HG03558 (cell line): ENCODE measurements around the gene LTK.

Experiments
- ATAC-seq: cut with Tn5 transposase; IDR thresholded peaks from one replicate; pipeline ENCODE4 v1.9.1; 2021; ENCODE audit warnings: moderate number of reproducible peaks; ENCODE audit not compliant: unreplicated experiment; ENCODE audit errors: extremely low read depth

The LTK gene

GRCh38 chr15:41501191-41501917 lies 12.3 kb downstream of the LTK start:
- ATAC-seq, result no peak

DNA sequence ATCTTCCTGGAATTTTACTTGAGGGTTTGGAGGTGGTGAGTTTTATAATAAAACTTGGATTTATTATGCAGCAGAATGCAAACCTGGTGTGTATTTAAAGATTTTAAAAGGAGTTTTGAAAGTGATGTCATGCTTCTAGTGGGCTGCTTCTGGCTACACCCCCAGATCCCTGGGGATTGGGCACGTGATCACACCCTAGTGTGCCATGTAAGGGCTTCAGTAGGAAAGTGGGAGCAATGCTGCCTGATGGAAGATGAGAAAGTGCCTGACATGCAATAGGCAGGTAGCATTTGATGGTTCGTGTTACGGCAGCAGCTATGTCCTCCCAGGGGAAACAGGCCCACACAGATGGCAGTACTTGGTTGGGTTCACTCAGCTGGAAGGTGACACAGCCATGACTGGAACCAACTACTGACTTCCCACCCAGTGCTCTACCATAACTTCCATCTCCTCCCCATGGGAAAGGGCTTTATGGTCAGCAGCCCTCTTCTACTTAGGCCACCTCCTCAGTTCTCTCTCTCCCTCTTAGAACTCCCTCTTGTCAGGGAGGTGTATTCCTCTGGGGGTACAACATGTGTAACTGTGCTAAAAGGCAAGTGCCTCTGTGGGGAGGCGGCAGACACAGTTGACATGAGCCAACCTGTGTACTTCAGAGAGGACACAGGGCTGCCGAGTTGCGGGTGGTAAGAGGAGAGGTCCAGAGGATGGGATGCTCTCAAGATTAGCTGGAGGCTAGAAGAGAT lies 14.3 kb downstream of the LTK start:
- no peak for ATAC-seq

DNA sequence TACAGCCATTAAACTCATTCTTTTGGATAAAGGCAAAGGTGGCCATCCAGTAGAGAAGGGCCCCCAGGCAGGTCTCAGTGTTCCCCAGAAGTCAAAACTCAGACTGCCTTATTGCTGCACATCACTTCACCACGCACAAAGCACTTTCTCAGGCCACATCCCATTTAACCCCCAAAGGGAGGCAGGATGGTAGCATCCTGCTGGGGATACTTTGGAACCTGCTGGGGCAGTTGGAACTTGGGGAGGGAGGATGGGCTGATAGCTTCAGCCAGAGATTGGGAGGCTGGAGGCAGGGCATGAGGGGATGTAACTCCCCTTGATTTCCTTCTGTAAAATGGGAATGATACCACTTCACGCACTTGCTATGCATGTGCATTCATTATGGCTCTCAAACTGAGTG lies 15.0 kb downstream of the LTK start:
- no peak for ATAC-seq

DNA sequence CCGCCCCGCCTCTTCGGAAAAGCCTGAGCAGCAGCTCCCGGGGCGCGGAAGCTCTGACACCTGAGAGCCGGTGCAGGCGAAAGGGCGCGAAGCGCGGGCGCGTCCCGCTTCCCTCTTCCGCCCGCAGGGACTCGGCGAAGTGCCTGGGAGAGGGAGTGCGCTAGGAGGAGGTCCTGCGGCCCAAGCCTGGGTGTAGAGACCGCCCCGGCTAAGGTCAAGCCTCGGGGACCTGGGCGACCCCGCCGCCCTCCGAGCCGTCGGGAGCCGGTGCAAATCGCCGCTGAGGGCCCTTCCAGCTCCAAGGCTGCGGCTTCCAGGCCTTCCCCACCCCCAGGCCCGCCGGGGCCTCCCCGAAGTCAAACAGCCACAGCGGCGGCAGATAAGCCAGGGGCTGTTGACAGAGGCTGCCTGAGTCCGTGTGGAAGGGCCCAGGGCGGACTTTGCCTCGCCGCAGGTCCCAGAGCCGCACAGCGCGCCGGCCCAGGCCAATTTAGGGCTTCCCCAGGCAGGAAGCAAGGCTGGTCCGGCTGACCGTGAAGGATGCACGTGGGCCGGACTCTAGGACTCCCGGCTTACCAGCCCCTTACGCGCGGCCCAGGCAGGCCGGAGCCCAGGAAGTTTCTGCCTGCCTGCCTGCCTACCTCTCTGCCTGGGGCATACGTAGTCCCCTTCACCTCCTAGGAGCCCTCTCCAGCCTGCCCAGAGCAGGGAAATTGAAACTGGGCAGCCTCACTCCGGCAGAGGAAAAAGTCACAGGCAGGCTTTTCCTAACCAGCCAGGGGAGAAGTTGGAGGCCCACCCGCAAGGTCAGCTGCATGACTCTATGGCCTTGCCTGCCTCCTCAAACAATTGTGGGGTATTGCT lies 17.7 kb downstream of the LTK start:
- ATAC-seq, result no peak

GRCh38 chr15:41494922-41495735 lies 18.5 kb downstream of the LTK start:
- ATAC-seq, result no peak

DNA sequence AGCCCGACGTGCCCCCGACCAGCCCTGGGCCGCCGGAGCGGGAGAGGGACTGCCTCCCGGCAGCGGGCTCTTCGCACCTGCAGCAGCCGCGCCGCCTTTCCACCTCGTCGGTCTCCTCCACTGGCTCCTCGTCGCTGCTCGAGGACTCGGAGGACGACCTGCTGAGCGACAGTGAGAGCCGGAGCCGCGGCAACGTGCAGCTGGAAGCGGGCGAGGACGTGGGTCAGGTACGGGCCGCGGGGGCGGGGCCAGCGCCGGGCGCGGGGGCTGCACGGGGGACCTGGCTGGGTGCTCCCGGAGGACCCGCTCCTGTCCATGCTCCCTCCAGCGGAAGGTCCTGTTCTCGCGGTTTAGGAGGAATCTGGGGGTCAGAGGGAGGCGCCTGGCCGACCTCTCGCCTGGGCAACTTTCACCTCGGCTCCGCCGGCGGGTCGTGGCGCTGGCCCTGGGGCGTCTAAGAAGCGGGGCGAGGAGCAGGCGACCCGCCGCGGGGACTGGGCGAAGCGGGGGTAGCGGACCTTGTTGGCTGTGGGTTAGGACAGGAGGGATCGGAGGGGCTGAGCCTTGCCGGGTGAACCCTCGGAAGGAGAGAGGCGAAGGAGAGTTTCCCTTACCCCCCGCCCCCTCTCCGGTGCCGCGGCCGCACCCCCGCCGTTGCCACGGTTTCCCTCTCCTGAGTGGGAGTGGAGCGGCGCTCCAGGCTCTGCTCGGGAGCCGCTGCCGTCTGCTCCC lies 19.3 kb downstream of the LTK start:
- ATAC-seq, result no peak

DNA sequence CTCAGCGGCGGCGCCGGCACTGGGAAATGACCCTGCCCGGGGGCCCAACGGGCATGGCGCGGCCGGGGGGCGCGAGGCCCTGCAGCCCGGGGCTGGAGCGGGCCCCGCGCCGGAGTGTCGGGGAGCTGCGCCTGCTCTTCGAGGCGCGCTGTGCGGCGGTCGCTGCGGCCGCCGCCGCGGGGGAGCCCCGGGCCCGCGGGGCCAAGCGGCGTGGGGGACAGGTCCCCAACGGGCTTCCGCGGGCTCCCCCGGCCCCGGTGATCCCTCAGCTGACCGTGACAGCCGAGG lies 19.8 kb downstream of the LTK start:
- no peak for ATAC-seq

DNA sequence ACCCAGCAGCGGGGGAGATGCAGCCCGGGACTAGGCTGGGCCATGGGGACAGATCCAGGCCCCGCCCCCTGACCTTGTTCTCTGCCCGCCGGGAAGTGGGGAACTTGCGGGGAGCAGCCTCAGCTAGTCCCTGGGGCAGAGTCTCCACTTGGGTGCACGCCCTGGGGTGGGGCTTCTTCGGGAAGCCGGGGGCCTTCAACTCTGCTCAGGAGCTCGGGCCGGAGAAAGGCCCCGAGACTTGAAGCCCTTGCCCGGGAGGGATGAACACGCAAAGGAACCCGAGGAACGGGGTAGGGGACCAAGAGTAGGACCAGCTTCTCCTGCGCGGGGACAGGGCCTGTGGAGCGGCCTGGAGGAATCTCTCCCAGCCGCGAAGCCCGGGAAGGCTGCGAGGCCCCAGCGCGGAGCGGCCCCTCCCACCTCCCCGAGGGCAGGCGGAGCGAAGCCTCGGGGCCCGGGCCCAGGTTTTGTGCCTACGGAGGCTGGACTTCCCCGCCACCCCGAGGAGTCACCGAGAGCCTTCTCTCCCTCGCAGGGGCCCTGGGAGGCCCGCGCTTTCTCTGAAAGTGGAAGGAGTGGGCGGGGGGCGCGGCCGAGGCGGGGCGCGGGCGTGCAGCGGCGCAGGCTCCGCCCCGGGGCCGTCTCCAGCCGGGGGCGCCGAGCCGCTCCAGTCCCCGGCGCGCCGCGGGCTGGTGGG lies 20.3 kb downstream of the LTK start, which contains the start of gene ITPKA:
ITPKA (plus strand) TSS at position 670 of the 697 bp plus-strand sequence. CDS start 54 bp downstream, outside the sequence.
- ATAC-seq, result peak; percentile 46

DNA sequence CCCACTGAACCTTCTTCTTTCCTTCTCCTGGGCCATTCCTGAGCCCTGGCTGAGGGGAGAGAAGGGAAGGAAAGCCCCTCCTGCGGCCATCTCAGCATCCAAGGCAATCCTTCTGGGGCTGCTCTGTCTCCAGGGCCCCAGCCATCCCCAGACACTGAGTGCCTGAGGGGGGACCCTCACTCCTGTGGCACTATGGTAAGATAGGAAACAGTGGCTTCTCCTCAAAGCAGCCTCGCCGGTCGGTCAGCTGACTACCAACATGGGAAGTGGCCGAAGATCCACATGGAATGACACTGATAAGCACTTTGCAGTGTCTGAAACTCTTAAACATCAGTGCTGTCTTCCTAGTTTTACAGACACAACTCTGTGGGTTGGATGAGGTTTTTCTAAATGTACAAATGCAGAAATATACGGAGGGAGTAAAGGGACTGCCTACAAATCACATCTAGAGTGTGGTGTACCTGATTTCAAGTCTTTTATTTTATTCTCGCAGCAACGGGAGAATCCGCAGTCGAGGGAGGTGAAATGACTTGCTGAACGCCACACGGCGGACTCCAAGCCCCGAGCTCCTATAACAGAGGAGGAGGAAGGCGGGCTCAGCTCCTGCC lies 20.9 kb downstream of the LTK start:
- ATAC-seq, result no peak

DNA sequence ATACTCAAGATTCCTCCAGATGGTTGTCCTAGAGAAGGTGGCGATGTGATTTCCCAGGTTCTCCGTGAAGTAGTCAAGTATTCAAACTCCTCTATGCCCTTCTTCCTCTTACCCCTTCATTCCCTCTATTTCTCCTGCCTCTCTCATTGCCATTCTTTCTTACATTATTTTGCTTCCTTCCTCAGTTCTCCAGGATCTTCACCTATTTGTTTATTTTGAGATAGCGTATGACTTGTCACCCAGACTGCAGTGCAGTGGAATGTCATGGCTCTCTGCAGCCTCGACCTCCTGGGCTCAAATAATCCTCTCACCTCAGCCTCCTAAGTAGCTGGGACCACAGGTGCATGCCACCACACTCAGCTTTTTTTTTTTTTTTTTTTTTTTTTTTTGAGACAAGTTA lies 21.7 kb downstream of the LTK start:
- ATAC-seq, result no peak

DNA sequence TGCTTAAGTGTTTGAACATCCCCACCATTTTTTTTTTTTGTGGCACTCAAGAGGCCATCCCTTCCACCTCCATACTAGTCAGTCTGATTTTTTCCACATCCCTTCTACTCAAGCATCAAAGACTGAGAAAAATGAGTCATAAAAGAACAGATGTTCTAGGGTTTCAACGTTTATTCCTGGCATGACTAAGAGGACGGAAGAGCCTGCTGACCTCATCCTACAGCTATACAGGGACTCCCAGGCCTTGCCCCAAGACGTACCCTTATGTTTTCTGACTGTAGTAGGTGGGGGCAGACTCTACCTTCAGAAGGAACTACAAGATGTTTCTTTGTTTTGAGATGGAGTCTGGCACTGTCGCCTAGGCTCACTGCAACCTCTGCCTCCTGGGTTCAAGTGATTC lies 23.3 kb downstream of the LTK start:
- no peak for ATAC-seq

DNA sequence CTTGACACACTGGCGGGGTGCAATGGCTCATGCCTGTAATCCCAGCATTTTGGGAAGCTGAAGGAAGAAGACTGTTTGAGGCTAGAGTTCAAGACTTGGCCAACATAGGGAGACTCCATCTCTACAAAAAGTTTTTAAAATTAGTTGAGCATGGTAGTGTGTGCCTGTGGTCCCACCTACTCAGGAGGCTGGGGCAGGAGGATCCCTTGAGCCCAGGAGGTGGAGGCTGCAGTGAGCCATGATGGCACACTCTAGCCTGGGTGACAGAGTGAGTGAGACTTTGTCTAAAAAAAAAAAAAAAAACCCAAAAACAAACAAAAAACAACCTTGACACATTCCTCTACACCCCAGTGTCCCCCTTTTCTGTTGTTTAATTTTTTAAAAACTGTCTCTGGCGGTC lies 24.0 kb downstream of the LTK start:
- no peak for ATAC-seq

GRCh38 chr15:41487802-41488201 lies 25.8 kb downstream of the LTK start:
- no peak for ATAC-seq

DNA sequence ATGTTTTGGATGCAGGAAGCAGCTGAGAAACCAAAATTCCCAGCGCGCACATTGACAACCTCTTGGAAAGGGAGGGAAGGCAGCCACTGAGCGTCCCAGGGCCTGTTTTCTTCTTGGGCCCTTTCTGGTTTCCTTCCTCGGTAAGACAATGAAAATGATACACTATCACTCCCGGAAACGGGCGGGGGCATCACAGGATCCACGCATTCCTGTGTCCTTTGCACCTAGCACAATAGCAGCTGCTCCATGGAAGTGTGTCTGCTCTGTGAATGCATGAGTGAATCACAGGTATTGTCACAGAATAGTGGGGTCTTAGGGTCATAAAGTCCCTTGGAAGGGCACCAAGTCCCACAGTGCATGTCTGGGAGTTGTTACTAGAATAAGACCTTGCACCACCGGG lies 26.2 kb downstream of the LTK start:
- no peak for ATAC-seq

DNA sequence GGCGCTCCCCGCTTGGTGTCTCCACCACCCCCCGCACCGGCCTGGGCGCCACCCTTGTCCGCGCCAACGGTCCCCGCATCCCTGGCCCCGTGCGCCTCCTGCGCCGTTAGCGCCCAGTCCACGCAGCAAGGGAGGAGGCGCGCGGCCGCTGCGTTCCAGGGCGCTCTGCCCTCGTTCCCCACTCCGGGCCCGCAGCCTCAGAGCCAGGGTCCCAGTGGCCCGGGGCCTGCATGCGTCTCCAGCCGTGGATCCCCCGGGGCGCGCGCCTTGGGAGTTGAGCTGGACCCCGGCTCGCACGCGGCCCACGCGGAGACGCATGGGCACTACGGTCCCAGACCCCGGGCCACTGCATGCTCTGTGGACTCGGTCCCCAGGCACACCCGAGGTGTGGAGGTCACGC lies 27.3 kb downstream of the LTK start:
- no peak for ATAC-seq

GRCh38 chr15:41484937-41485625 lies 28.5 kb downstream of the LTK start:
- no peak for ATAC-seq

DNA sequence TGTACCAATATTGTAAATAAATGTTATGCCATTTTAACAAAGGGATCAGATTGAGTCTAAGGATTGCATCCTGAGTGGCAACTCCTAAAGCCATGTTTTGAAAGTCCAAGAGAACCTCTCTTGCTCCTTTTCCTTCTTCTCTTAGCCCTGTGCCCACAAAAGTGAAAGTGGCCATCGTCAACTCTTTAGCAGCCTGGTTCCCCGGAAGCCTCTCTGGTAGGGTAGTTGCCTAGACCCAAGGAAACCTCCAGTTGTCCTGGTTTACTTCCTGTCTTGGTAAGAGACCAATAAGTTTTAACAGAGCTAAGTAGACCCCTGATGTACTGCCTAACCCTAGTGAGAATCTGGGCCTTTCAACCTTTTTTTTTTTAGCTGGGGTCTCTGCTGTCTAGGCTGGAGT lies 30.1 kb downstream of the LTK start:
- no peak for ATAC-seq

DNA sequence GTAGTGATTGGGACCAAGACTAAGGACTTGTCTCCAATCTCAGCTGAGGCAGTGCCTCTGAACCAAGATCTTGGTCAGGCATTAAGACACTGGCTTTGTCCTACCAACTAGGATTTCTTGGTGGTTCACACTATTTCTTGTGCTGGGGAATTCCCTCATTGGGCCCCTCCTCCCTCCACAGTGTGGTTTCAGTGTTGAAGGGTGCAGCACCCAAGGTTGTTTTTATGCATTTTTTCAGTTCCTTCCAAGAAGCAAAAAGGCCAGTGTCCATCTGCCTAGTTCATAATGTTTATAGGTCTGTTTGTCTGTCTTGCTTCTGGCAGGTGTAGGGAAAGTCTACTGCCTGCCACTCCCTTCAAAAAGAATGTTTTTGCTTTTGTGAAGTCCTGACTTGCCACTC lies 30.5 kb downstream of the LTK start:
- no peak for ATAC-seq
